Trophoblast cell (in vitro differentiated cells and primary cell): ENCODE results near the gene PPP1R9B.

Source experiments
- DNase-seq, 2 donors: peaks; one replicate each; pipeline ENCODE4 v3.0.0-alpha.2; 2016
- H2AFZ ChIP-seq: 2 replicates; pipeline ENCODE4 v1.6.1; 2013; ENCODE audit warnings: low read length, moderate library complexity, mild to moderate bottlenecking; ENCODE audit not compliant: insufficient read depth, poor library complexity
- H2AK5ac ChIP-seq: 2 replicates; pipeline ENCODE4 v1.6.1; 2013; ENCODE audit warnings: mild to moderate bottlenecking, low read length
- H2BK120ac ChIP-seq: 2 replicates; pipeline ENCODE4 v1.6.1; 2013; ENCODE audit warnings: low read length, mild to moderate bottlenecking, moderate library complexity; ENCODE audit not compliant: insufficient read depth, poor library complexity
- H2BK12ac ChIP-seq: 2 replicates; pipeline ENCODE4 v1.6.1; 2013; ENCODE audit warnings: mild to moderate bottlenecking, low read length, moderate library complexity
- H2BK5ac ChIP-seq: 2 replicates; pipeline ENCODE4 v1.6.1; 2013; ENCODE audit warnings: low read length, low read depth, moderate library complexity, mild to moderate bottlenecking; ENCODE audit not compliant: poor library complexity
- H3K14ac ChIP-seq: 2 replicates; pipeline ENCODE4 v1.6.1; 2013; ENCODE audit warnings: mild to moderate bottlenecking, low read length
- H3K18ac ChIP-seq: 2 replicates; pipeline ENCODE4 v1.6.1; 2013; ENCODE audit warnings: mild to moderate bottlenecking, low read length
- H3K23ac ChIP-seq: 2 replicates; pipeline ENCODE4 v1.6.1; 2013; ENCODE audit warnings: low read length
- H3K27ac ChIP-seq: 2 replicates; pipeline ENCODE4 v1.5.1; 2013; ENCODE audit warnings: low read depth, mild to moderate bottlenecking, inconsistent platforms, low read length, moderate library complexity
- H3K27me3 ChIP-seq: 2 replicates; pipeline ENCODE4 v1.6.1; 2013; ENCODE audit warnings: inconsistent platforms, mild to moderate bottlenecking, low read length, moderate library complexity; ENCODE audit not compliant: insufficient read depth
- H3K36me3 ChIP-seq, 2 experiments: 1 replicate in 1 of 2; 2 replicates in 1 of 2; pipeline ENCODE4 v1.6.1; 2013; ENCODE audit warnings: low read length in 2 of 2, mild to moderate bottlenecking in 2 of 2, moderate library complexity in 1 of 2; ENCODE audit not compliant: insufficient read depth in 2 of 2, control insufficient read depth in 1 of 2
- H3K4ac ChIP-seq: 2 replicates; pipeline ENCODE4 v1.6.1; 2013; ENCODE audit warnings: low read depth, mild to moderate bottlenecking, low read length, moderate library complexity
- H3K4me1 ChIP-seq, 2 experiments: 1 replicate in 1 of 2; 2 replicates in 1 of 2; pipeline ENCODE4 v1.6.1; 2013; ENCODE audit warnings: low read length in 2 of 2, mild to moderate bottlenecking in 2 of 2, moderate library complexity in 1 of 2; ENCODE audit not compliant: insufficient read depth in 2 of 2, control insufficient read depth in 1 of 2
- H3K4me2 ChIP-seq: 2 replicates; pipeline ENCODE4 v1.6.1; 2013; ENCODE audit warnings: inconsistent platforms, mild to moderate bottlenecking, low read length, moderate library complexity
- H3K4me3 ChIP-seq: 2 replicates; pipeline ENCODE4 v1.5.1; 2013; ENCODE audit warnings: mild to moderate bottlenecking, low read depth, low read length, inconsistent platforms
- H3K79me1 ChIP-seq: one replicate; pipeline ENCODE4 v1.6.1; 2013; ENCODE audit warnings: low read length
- H3K79me2 ChIP-seq: 2 replicates; pipeline ENCODE4 v1.6.1; 2013; ENCODE audit warnings: low read length, mild to moderate bottlenecking; ENCODE audit not compliant: control insufficient read depth, insufficient read depth, poor library complexity
- H3K9ac ChIP-seq: 2 replicates; pipeline ENCODE4 v1.6.1; 2013; ENCODE audit warnings: mild to moderate bottlenecking, low read length
- H3K9me3 ChIP-seq: 2 replicates; pipeline ENCODE4 v1.6.1; 2013; ENCODE audit warnings: low read depth, mild to moderate bottlenecking, control low read depth, inconsistent platforms, low read length; ENCODE audit not compliant: insufficient read depth
- H4K12ac ChIP-seq: 2 replicates; pipeline ENCODE4 v1.6.1; 2013; ENCODE audit warnings: low read depth, mild to moderate bottlenecking, low read length, moderate library complexity
- H4K8ac ChIP-seq: 2 replicates; pipeline ENCODE4 v1.6.1; 2013; ENCODE audit warnings: low read depth, mild to moderate bottlenecking, low read length, moderate library complexity
- H4K91ac ChIP-seq: one replicate; pipeline ENCODE4 v1.6.1; 2013; ENCODE audit warnings: low read depth, mild to moderate bottlenecking, low read length, moderate library complexity
- WGBS: extraction: QIAGEN DNeasy Blood & Tissue Kit; methylation state at CpG from one replicate; pipeline ENCODE4 v1.1.7; 2013; ENCODE audit warnings: missing lambda C conversion rate; ENCODE audit not compliant: insufficient read length, insufficient coverage; ENCODE audit errors: extremely low coverage; 5-methylcytosine and 5-hydroxymethylcytosine counted together

PPP1R9B gene

DNA sequence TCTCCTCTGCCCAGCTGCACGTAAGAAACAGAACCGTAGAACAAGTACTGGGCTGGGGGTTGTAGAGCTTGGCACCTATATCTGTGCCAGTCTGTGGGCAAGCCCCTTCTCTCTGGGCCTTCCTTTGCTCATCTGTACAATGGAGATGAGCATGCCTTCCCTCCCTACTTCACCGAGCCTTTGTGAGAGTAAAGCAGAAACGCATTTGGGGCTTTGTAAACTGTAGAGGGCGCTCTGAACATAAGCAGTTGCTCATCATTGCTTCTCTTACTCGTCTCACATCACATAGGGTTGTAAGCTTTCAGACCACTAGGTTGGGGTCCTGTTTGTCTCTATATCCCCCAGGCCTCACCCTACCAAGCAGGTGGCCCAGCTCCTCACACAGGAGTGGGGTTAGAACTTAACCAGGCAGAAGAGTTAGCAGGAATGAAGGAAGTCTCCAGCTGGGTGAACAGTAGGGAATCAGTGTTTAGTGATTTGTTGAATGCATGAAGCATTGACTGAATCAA is 35.6 kb downstream of the PPP1R9B start:
- Histone ChIP-seq H3K4me1 (peaks cover 17 to 26% of the 10 kb centered on the region in 2 experiments), H4K12ac (no peak overlapping the region), H3K9me3 (peaks cover 5% of the 10 kb centered on the region), H3K79me1 (peaks cover 13% of the 10 kb centered on the region), H3K9ac (no peak overlapping the region), H3K18ac (no peak overlapping the region), H3K79me2 (peaks cover 3% of the 10 kb centered on the region), H3K4me2 (no peak overlapping the region), H2BK5ac (no peak overlapping the region), H3K14ac (no peak overlapping the region), H2AFZ (no peak overlapping the region), H3K36me3 (peaks cover 7 to 10% of the 10 kb centered on the region in 2 experiments), H2BK120ac (no peak overlapping the region), H2AK5ac (no peak overlapping the region), H4K91ac (no peak overlapping the region), H3K23ac (no peak overlapping the region), H3K27me3 (no peaks in the 10 kb centered on the region), H3K4me3 (no peak overlapping the region), H3K4ac (no peak overlapping the region), H3K27ac (no peak overlapping the region), H4K8ac (no peak overlapping the region), H2BK12ac (no peak overlapping the region)
- WGBS: no CpG with 5 or more reads among the region's 6 CpGs
- peak in 1 of 2 donors; percentile 47 for DNase-seq

DNA sequence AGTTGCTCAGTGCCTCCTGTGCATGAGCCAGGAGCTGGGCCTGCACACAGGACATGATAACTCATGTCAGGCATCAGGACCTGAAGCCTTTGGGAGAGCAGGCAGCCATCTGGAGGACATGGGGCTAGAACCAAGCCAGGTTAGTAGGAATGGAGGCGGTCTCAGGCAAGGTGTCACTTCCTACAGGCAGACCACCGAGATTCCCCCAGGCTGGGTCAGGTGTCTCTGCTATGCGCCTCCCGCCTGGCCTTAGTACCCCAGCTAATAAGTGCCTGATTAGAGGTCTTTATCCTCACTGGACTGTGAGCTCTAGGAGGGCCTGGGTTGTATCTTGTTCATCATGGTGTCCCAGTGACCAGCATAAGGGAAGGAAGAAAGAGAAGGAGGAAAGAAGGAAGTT is 36.1 kb downstream of the PPP1R9B start:
- H3K79me2 ChIP-seq: peaks cover 3% of the 10 kb centered on the region
- no peak overlapping the region for H3K4me3 ChIP-seq
- H3K36me3 ChIP-seq: peaks cover 8 to 10% of the 10 kb centered on the region in 2 experiments
- H4K91ac ChIP-seq: no peak overlapping the region
- no peak overlapping the region for H3K9ac ChIP-seq
- H3K4ac ChIP-seq: no peak overlapping the region
- H4K8ac ChIP-seq: no peak overlapping the region
- no peak overlapping the region for H2AFZ ChIP-seq
- H3K14ac ChIP-seq: no peak overlapping the region
- no CpG with 5 or more reads among the region's 4 CpGs for WGBS
- no peak overlapping the region for H3K18ac ChIP-seq
- peaks cover 17 to 26% of the 10 kb centered on the region in 2 experiments for H3K4me1 ChIP-seq
- no peak overlapping the region for H2BK12ac ChIP-seq
- no peak overlapping the region for H2AK5ac ChIP-seq
- no peak overlapping the region for H3K4me2 ChIP-seq
- H2BK120ac ChIP-seq: no peak overlapping the region
- no peaks in the 10 kb centered on the region for H3K27me3 ChIP-seq
- H3K23ac ChIP-seq: no peak overlapping the region
- peaks cover 13% of the 10 kb centered on the region for H3K79me1 ChIP-seq
- no peak for DNase-seq
- no peak overlapping the region for H3K27ac ChIP-seq
- peaks cover 5% of the 10 kb centered on the region for H3K9me3 ChIP-seq
- no peak overlapping the region for H4K12ac ChIP-seq
- no peak overlapping the region for H2BK5ac ChIP-seq

DNA sequence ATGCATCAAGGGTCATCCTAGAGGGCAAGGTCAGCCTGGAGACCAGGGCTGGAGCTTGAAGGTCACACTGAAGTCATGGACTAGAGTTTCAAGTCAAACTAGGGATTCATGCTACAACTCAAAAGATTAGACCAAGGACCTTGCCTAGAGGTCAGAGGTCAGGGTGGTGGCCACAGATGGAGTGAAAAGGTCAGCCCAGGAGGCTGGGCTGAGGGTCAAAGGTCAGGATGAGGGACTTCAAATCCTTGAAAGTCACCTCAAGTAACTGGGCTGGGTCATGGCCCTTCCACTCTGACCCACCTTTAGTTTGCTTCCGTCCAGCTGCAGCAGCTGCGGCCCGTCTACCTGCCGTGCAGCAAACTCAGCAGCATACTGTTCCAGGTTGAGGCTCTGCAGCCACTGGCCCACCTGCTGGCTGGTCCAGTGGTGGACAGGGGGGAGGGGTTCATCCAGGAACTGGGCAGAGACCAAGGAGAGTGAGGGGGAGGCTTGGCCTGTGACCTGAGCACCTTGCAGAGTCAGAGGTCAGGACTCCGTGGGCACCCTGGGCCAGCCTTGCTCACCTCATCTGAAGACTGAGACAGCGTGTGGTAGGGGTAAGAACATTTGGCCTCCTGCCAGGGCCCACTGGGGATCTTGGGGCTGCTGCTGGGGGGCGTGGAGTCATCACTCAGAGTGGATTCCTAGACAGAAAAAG is 36.7 kb downstream of the PPP1R9B start:
- Histone ChIP-seq H2BK12ac (no peak overlapping the region), H4K8ac (no peak overlapping the region), H3K79me2 (peaks cover 3% of the 10 kb centered on the region), H3K27me3 (no peaks in the 10 kb centered on the region), H2AFZ (no peak overlapping the region), H3K9ac (no peak overlapping the region), H3K4me2 (no peak overlapping the region), H3K9me3 (peaks cover 5% of the 10 kb centered on the region), H2BK120ac (no peak overlapping the region), H3K4ac (no peak overlapping the region), H2BK5ac (no peak overlapping the region), H3K14ac (no peak overlapping the region), H3K18ac (no peak overlapping the region), H3K27ac (no peak overlapping the region), H3K36me3 (peaks cover 8 to 10% of the 10 kb centered on the region in 2 experiments), H3K4me1 (peaks cover 17 to 26% of the 10 kb centered on the region in 2 experiments), H2AK5ac (no peak overlapping the region), H3K23ac (no peak overlapping the region), H3K79me1 (peaks cover 13% of the 10 kb centered on the region), H4K91ac (no peak overlapping the region), H3K4me3 (no peak overlapping the region), H4K12ac (no peak overlapping the region)
- WGBS: no CpG with 5 or more reads among the region's 7 CpGs
- DNase-seq: no peak

DNA sequence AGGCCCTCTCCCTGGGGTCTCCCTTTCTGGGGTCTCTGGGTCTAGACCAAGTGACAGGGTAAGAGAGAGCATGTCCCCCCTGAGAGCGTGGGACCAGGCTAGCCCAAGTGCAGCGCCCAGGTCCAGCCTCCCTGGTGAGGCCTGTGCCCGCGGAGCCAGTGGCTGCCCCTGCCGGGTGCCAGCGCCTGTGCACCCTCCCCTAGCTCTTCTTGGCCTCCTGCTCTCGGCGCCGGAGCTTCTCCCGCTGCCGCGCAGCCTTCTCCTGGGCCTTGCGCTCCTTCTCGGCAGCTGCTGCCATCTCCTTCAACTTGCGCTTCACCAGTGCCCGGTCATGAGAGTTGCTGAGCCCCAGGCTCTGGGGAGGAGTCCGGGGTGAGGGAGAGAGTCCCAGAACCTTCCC is 37.8 kb downstream of the PPP1R9B start:
- H3K18ac ChIP-seq: no peak overlapping the region
- H2AK5ac ChIP-seq: peak overlapping the region; percentile 69
- no peak overlapping the region for H3K4me3 ChIP-seq
- peak overlapping the region; percentile 8 for H3K14ac ChIP-seq
- H2BK120ac ChIP-seq: peak overlapping the region; percentile 16
- H3K9me3 ChIP-seq: peaks cover 5% of the 10 kb centered on the region
- H4K12ac ChIP-seq: no peak overlapping the region
- no peak overlapping the region for H3K27ac ChIP-seq
- no peaks in the 10 kb centered on the region for H3K27me3 ChIP-seq
- peaks cover 3% of the 10 kb centered on the region for H3K79me2 ChIP-seq
- no peak overlapping the region for H3K4me2 ChIP-seq
- H3K9ac ChIP-seq: no peak overlapping the region
- H2BK5ac ChIP-seq: peak overlapping the region; percentile 4
- peaks cover 13% of the 10 kb centered on the region for H3K79me1 ChIP-seq
- H4K91ac ChIP-seq: peak overlapping the region; percentile 28
- H3K36me3 ChIP-seq: peaks cover 8 to 10% of the 10 kb centered on the region in 2 experiments
- H3K4ac ChIP-seq: no peak overlapping the region
- no peak for DNase-seq
- peak overlapping the region; percentile 37 for H2BK12ac ChIP-seq
- H4K8ac ChIP-seq: peak overlapping the region; percentile 33
- WGBS: no CpG with 5 or more reads among the region's 17 CpGs
- no peak overlapping the region for H2AFZ ChIP-seq
- no peak overlapping the region for H3K23ac ChIP-seq
- peaks cover 17 to 25% of the 10 kb centered on the region in 2 experiments for H3K4me1 ChIP-seq
